H1 (cell line): Measurements from ENCODE around the gene BRD4. TPM values are rescaled to one million over a fixed set of nuclear protein-coding genes. Genes with fewer than 3 reads are reported as not detected.

Experiments
- EGR1 ChIP-seq: IDR thresholded peaks from 2 replicates; pipeline ENCODE4 v1.6.1; 2011; ENCODE audit warnings: low read depth, low read length, borderline replicate concordance
- POLR2A ChIP-seq, 2 experiments: IDR thresholded peaks; 1 replicate in 1 of 2; 2 replicates in 1 of 2; pipeline ENCODE4 v1.6.1; 2011; ENCODE audit warnings: low read depth in 2 of 2, low read length in 2 of 2, mild to moderate bottlenecking in 2 of 2; ENCODE audit errors: control extremely low read depth in 1 of 2
- SIN3A ChIP-seq, 2 experiments: IDR thresholded peaks in 1 of 2; conservative IDR thresholded peaks in 1 of 2; 2 replicates each; pipeline ENCODE4 v1.6.1; 2011 to 2012; ENCODE audit warnings: low read length in 2 of 2, improper control_type of control experiment in 1 of 2, low read depth in 1 of 2, mild to moderate bottlenecking in 1 of 2
- polyA plus RNA-seq, 7 experiments: library from polyadenylated mRNA; depleted of rRNA in 3 of 7; stranded (reverse) in 5 of 7; unstranded in 2 of 7; fragments of >200 nt in 5 of 7; fragments of 200-250 nt in 2 of 7; gene quantifications; 1 replicate in 5 of 7; 2 replicates in 1 of 7; 4 replicates in 1 of 7; pipeline versions ENCODE4 v1.2.1 to v1.2.3, GENCODE V29; 2011 to 2013; ENCODE audit warnings: missing spikeins in 2 of 7, mixed read lengths in 2 of 7
- total RNA-seq: library from RNA; stranded (reverse); fragmentation: NEBNext Ultra II Directional; extraction: Animal tissue kit (Norgen Biotek cat#: 25700); gene quantifications from 2 replicates; pipeline ENCODE4 v1.2.1, GENCODE V29; 2021
- TF ChIP-seq, protein P1 (sequence below), 3 experiments: IDR thresholded peaks; 1 replicate in 2 of 3; 2 replicates in 1 of 3; pipeline versions ENCODE4 v1.5.1 to v1.6.1; 2011; ENCODE audit warnings: low read length in 3 of 3, mild to moderate bottlenecking in 3 of 3, inconsistent platforms in 2 of 3, low read depth in 1 of 3, moderate library complexity in 1 of 3; ENCODE audit not compliant: insufficient read depth in 1 of 3; ENCODE audit errors: control extremely low read depth in 1 of 3
- TF ChIP-seq, protein P2 (sequence below): IDR thresholded peaks from 2 replicates; pipeline ENCODE4 v1.6.1; 2012; ENCODE audit warnings: inconsistent platforms

BRD4 gene
- total and polyA plus RNA-seq, 2 of the 8 experiments (the other 6 are each of a cell fraction or from before 2014, with no cell fraction given), result 14.1 to 146 TPM

DNA sequence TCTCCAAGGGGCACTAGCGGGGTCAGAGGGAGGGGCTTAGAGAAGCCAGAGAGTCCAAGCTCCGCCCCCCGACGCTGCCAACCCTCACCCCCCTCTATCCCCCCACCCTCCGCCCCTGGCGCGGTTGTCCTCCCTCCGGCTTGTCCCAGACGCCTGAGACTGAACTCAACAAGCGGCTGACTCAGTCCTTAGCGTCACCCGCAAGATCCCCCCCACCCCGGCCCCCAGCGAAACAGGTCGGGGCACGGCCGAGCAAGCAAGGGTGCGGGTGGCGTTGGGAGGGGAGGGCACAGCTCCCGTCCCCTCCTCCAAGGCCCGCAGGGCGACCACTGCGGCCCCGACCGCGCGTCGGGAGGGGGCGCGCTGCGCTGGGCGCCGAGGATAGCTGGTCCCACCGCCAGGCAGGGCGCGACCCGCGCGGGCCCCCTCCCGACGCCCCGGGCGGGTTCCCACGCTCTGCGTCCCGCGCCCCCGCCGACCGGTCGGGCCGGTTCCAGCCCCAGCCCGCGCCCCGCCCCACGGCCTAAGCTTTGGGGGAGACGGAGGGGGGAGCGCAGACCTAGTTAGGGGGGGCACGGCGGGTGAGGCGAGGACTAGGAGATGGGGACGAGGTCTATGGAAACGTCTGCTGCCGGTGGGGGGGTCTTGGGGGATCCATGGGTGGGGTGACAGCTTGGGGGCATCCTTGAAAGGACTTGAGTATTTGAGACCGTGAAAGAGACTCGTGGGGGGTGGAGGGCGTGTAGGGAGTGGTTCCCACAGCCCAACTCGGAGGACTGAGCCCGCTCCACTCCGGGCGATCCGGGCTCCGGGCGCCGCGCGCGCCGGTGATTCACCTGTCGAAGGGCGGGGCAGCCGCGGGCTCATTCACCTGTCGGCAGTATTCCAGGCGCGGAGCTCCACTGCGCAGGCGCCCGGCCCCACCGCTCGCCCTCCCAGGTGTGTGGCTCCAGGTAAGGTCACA lies 136.7 kb downstream of the BRD4 start (continued):
- TF ChIP-seq, protein P1, sequence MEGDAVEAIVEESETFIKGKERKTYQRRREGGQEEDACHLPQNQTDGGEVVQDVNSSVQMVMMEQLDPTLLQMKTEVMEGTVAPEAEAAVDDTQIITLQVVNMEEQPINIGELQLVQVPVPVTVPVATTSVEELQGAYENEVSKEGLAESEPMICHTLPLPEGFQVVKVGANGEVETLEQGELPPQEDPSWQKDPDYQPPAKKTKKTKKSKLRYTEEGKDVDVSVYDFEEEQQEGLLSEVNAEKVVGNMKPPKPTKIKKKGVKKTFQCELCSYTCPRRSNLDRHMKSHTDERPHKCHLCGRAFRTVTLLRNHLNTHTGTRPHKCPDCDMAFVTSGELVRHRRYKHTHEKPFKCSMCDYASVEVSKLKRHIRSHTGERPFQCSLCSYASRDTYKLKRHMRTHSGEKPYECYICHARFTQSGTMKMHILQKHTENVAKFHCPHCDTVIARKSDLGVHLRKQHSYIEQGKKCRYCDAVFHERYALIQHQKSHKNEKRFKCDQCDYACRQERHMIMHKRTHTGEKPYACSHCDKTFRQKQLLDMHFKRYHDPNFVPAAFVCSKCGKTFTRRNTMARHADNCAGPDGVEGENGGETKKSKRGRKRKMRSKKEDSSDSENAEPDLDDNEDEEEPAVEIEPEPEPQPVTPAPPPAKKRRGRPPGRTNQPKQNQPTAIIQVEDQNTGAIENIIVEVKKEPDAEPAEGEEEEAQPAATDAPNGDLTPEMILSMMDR (IDR thresholded peaks at IDR 0.05; ENCODE audit: control extremely low read depth in 1 of 3, insufficient read depth in 1 of 3, low read depth in 1 of 3, low read length in 3 of 3), result peak; percentile 33 to 45 (median 35)
- TF ChIP-seq SIN3A (conservative IDR thresholded peaks at IDR 0.05 in 1 of 2, IDR thresholded peaks at IDR 0.05 in 1 of 2; ENCODE audit: low read depth in 1 of 2, low read length in 2 of 2), result peak in 1 of 2 experiments; percentile 69; a peak in 2 of 4 replicates
- no peak for TF ChIP-seq POLR2A (IDR thresholded peaks at IDR 0.05; ENCODE audit: control extremely low read depth in 1 of 2, low read depth in 2 of 2, low read length in 2 of 2)
- peak; percentile 51; the same call in 1 of the 2 replicates for TF ChIP-seq EGR1
- TF ChIP-seq, protein P2, sequence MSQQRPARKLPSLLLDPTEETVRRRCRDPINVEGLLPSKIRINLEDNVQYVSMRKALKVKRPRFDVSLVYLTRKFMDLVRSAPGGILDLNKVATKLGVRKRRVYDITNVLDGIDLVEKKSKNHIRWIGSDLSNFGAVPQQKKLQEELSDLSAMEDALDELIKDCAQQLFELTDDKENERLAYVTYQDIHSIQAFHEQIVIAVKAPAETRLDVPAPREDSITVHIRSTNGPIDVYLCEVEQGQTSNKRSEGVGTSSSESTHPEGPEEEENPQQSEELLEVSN, result no peak
